Mesendoderm (in vitro differentiated cells): ENCODE results near the gene PRR5L.

Experiments
- DNase-seq: peaks from one replicate; pipeline ENCODE4 v3.0.0; 2013
- H2AK5ac ChIP-seq: 2 replicates; pipeline ENCODE4 v1.6.1; 2013; ENCODE audit warnings: low read length, inconsistent platforms
- H2BK120ac ChIP-seq: 2 replicates; pipeline ENCODE4 v1.6.1; 2013; ENCODE audit warnings: low read depth, mild to moderate bottlenecking, low read length, moderate library complexity, mixed read lengths
- H2BK15ac ChIP-seq: replicated peaks from 2 replicates; pipeline ENCODE4 v1.6.1; 2013; ENCODE audit warnings: low read depth, mild to moderate bottlenecking, moderate library complexity
- H2BK5ac ChIP-seq: 2 replicates; pipeline ENCODE4 v1.6.1; 2013; ENCODE audit warnings: low read length, inconsistent platforms
- H3K18ac ChIP-seq: 2 replicates; pipeline ENCODE4 v1.6.1; 2013; ENCODE audit warnings: mild to moderate bottlenecking, low read length, mixed read lengths
- H3K23ac ChIP-seq: one replicate; pipeline ENCODE4 v1.6.1; 2013; ENCODE audit warnings: low read length
- H3K27ac ChIP-seq: 2 replicates; pipeline ENCODE4 v1.5.1; 2013; ENCODE audit warnings: low read depth, mild to moderate bottlenecking, inconsistent platforms, low read length, moderate library complexity
- H3K27me3 ChIP-seq: 2 replicates; pipeline ENCODE4 v1.6.1; 2013; ENCODE audit warnings: low read length, control low read depth, mild to moderate bottlenecking, inconsistent platforms; ENCODE audit not compliant: insufficient read depth, poor library complexity
- H3K36me3 ChIP-seq: 2 replicates; pipeline ENCODE4 v1.6.1; 2013; ENCODE audit warnings: low read length, inconsistent platforms; ENCODE audit not compliant: control insufficient read depth, insufficient read depth
- H3K4ac ChIP-seq: one replicate; pipeline ENCODE4 v1.6.1; 2013; ENCODE audit warnings: low read depth, mild to moderate bottlenecking, low read length, moderate library complexity
- H3K4me1 ChIP-seq: 2 replicates; pipeline ENCODE4 v1.6.1; 2013; ENCODE audit warnings: low read depth, low read length, inconsistent platforms; ENCODE audit not compliant: control insufficient read depth
- H3K4me2 ChIP-seq: 2 replicates; pipeline ENCODE4 v1.6.1; 2013; ENCODE audit warnings: low read length
- H3K4me3 ChIP-seq: 2 replicates; pipeline ENCODE4 v1.5.1; 2013; ENCODE audit warnings: mild to moderate bottlenecking, low read length
- H3K56ac ChIP-seq: one replicate; pipeline ENCODE4 v1.6.1; 2013; ENCODE audit warnings: low read length
- H3K79me1 ChIP-seq: 2 replicates; pipeline ENCODE4 v1.6.1; 2013; ENCODE audit warnings: low read length, inconsistent platforms
- H3K79me2 ChIP-seq: 2 replicates; pipeline ENCODE4 v1.6.1; 2013; ENCODE audit warnings: mild to moderate bottlenecking, low read length; ENCODE audit not compliant: control insufficient read depth, insufficient read depth
- H3K9ac ChIP-seq: 2 replicates; pipeline ENCODE4 v1.6.1; 2013; ENCODE audit warnings: low read length, inconsistent platforms
- H4K5ac ChIP-seq: one replicate; pipeline ENCODE4 v1.6.1; 2013; ENCODE audit warnings: low read length
- H4K8ac ChIP-seq: one replicate; pipeline ENCODE4 v1.6.1; 2013; ENCODE audit warnings: low read depth, mild to moderate bottlenecking, control low read depth, low read length, moderate library complexity
- WGBS: extraction: QIAGEN DNeasy Blood & Tissue Kit; methylation state at CpG from one replicate; pipeline ENCODE4 v1.1.7; 2013; ENCODE audit warnings: low lambda C conversion rate, missing lambda C conversion rate; ENCODE audit not compliant: insufficient coverage; ENCODE audit errors: extremely low coverage; 5-methylcytosine and 5-hydroxymethylcytosine counted together

Gene PRR5L

GRCh38 chr11:36360826-36361415 lies 64.8 kb downstream of the PRR5L start:
- no peaks in the 10 kb centered on the region for H3K36me3 ChIP-seq
- no peak for DNase-seq
- H3K4me1 ChIP-seq, result peaks cover 10% of the 10 kb centered on the region
- H3K23ac ChIP-seq, result no peak overlapping the region
- H2AK5ac ChIP-seq, result no peak overlapping the region
- no peaks in the 10 kb centered on the region for H3K79me1 ChIP-seq
- H4K8ac ChIP-seq, result no peak overlapping the region
- H3K4me2 ChIP-seq, result no peak overlapping the region
- H3K4me3 ChIP-seq, result no peak overlapping the region
- no peak overlapping the region for H2BK15ac ChIP-seq
- no peak overlapping the region for H4K5ac ChIP-seq
- no peaks in the 10 kb centered on the region for H3K27me3 ChIP-seq
- no CpG with 5 or more reads among the region's 4 CpGs for WGBS
- H3K9ac ChIP-seq, result no peak overlapping the region
- H3K79me2 ChIP-seq, result no peaks in the 10 kb centered on the region
- no peak overlapping the region for H2BK120ac ChIP-seq
- H3K4ac ChIP-seq, result no peak overlapping the region
- H3K18ac ChIP-seq, result no peak overlapping the region
- no peak overlapping the region for H2BK5ac ChIP-seq
- H3K27ac ChIP-seq, result no peak overlapping the region
- H3K56ac ChIP-seq, result no peak overlapping the region

GRCh38 chr11:36361472-36361871 lies 65.4 kb downstream of the PRR5L start:
- no peaks in the 10 kb centered on the region for H3K27me3 ChIP-seq
- H3K23ac ChIP-seq, result no peak overlapping the region
- H3K56ac ChIP-seq, result no peak overlapping the region
- H3K18ac ChIP-seq, result no peak overlapping the region
- no peak for DNase-seq
- no peaks in the 10 kb centered on the region for H3K79me2 ChIP-seq
- no peak overlapping the region for H3K27ac ChIP-seq
- no peak overlapping the region for H3K4ac ChIP-seq
- no peak overlapping the region for H2BK5ac ChIP-seq
- no peak overlapping the region for H2AK5ac ChIP-seq
- no peak overlapping the region for H4K8ac ChIP-seq
- no peak overlapping the region for H2BK15ac ChIP-seq
- H2BK120ac ChIP-seq, result no peak overlapping the region
- H4K5ac ChIP-seq, result no peak overlapping the region
- no peaks in the 10 kb centered on the region for H3K36me3 ChIP-seq
- no peak overlapping the region for H3K9ac ChIP-seq
- H3K4me2 ChIP-seq, result no peak overlapping the region
- H3K4me3 ChIP-seq, result no peak overlapping the region
- H3K79me1 ChIP-seq, result no peaks in the 10 kb centered on the region
- peaks cover 10% of the 10 kb centered on the region for H3K4me1 ChIP-seq
- no CpG with 5 or more reads among the region's 1 CpG for WGBS

- peak; percentile 94 for DNase-seq
- Histone ChIP-seq H2BK5ac (no peak overlapping the region), H3K18ac (peak overlapping the region; percentile 14), H3K4me1 (peaks cover 10% of the 10 kb centered on the region), H3K79me2 (no peaks in the 10 kb centered on the region), H2AK5ac (no peak overlapping the region), H2BK120ac (no peak overlapping the region), H3K56ac (no peak overlapping the region), H4K5ac (no peak overlapping the region), H2BK15ac (no peak overlapping the region), H3K9ac (no peak overlapping the region), H4K8ac (no peak overlapping the region), H3K27ac (no peak overlapping the region), H3K4me2 (no peak overlapping the region), H3K79me1 (no peaks in the 10 kb centered on the region), H3K27me3 (no peaks in the 10 kb centered on the region), H3K23ac (no peak overlapping the region), H3K4me3 (no peak overlapping the region), H3K4ac (no peak overlapping the region), H3K36me3 (no peaks in the 10 kb centered on the region)
- no CpG with 5 or more reads among the region's 11 CpGs for WGBS
Observed at GRCh38 chr11:36361901-36362391, 65.9 kb downstream of the PRR5L start.

- H4K8ac ChIP-seq, result no peak overlapping the region
Observed at GRCh38 chr11:36362902-36363301, 66.8 kb downstream of the PRR5L start.

GRCh38 chr11:36363361-36364268 lies 67.5 kb downstream of the PRR5L start:
- no peaks in the 10 kb centered on the region for H3K36me3 ChIP-seq
- peak; percentile 78 for DNase-seq
- H3K79me1 ChIP-seq, result no peaks in the 10 kb centered on the region
- no peak overlapping the region for H3K4ac ChIP-seq
- H3K79me2 ChIP-seq, result no peaks in the 10 kb centered on the region
- H3K4me3 ChIP-seq, result no peak overlapping the region
- H3K9ac ChIP-seq, result no peak overlapping the region
- no peak overlapping the region for H2BK5ac ChIP-seq
- H2BK120ac ChIP-seq, result no peak overlapping the region
- H4K5ac ChIP-seq, result no peak overlapping the region
- no peak overlapping the region for H3K27ac ChIP-seq
- H3K4me2 ChIP-seq, result no peak overlapping the region
- no peak overlapping the region for H2AK5ac ChIP-seq
- peaks cover 10% of the 10 kb centered on the region for H3K4me1 ChIP-seq
- no peak overlapping the region for H2BK15ac ChIP-seq
- no peak overlapping the region for H3K56ac ChIP-seq
- no peak overlapping the region for H3K18ac ChIP-seq
- no CpG with 5 or more reads among the region's 5 CpGs for WGBS
- no peak overlapping the region for H3K23ac ChIP-seq
- H4K8ac ChIP-seq, result no peak overlapping the region
- no peaks in the 10 kb centered on the region for H3K27me3 ChIP-seq

More at GRCh38 chr11:36362902-36363301, 66.8 kb downstream of the PRR5L start:
- Histone ChIP-seq H3K27me3 (no peaks in the 10 kb centered on the region), H3K4ac (no peak overlapping the region), H3K4me1 (peaks cover 10% of the 10 kb centered on the region), H2AK5ac (no peak overlapping the region), H3K9ac (no peak overlapping the region), H3K4me3 (no peak overlapping the region), H3K4me2 (no peak overlapping the region), H3K36me3 (no peaks in the 10 kb centered on the region), H4K5ac (no peak overlapping the region), H3K18ac (no peak overlapping the region), H2BK120ac (no peak overlapping the region), H3K23ac (no peak overlapping the region), H3K56ac (peak overlapping the region; percentile 12), H2BK15ac (no peak overlapping the region), H3K27ac (no peak overlapping the region), H3K79me1 (no peaks in the 10 kb centered on the region), H3K79me2 (no peaks in the 10 kb centered on the region), H2BK5ac (no peak overlapping the region)
- DNase-seq, result peak; percentile 33
- WGBS, result no CpG with 5 or more reads among the region's 4 CpGs
